SK-N-SH treated with all-trans-retinoic acid at 6 μM for 48 hours (cell line): Measurements from ENCODE around the gene RALGPS1.

Experiments
- ESRRG ChIP-seq: fragments of 250-450 bp; sonication (Bioruptor Pico); IDR thresholded peaks from 2 replicates; pipeline ENCODE4 v1.6.1; 2021; ENCODE audit warnings: mild to moderate bottlenecking
- GLIS3 ChIP-seq: fragments of 250-450 bp; sonication (Bioruptor Pico); IDR thresholded peaks from 2 replicates; pipeline ENCODE4 v1.5.0; 2020; ENCODE audit warnings: mild to moderate bottlenecking, moderate library complexity
- ISL1 ChIP-seq: fragments of 250-450 bp; sonication (Bioruptor Pico); IDR thresholded peaks from 2 replicates; pipeline ENCODE4 v2.1.2; 2022; ENCODE audit warnings: mild to moderate bottlenecking, moderate library complexity
- PPARA ChIP-seq: fragments of 250-450 bp; sonication (Bioruptor Pico); IDR thresholded peaks from 2 replicates; pipeline ENCODE4 v1.5.0; 2020; ENCODE audit warnings: mild to moderate bottlenecking, borderline replicate concordance
- SNAI2 ChIP-seq: fragments of 250-450 bp; sonication (Bioruptor Pico); IDR thresholded peaks from 2 replicates; pipeline ENCODE4 v1.5.0; 2020; ENCODE audit warnings: mild to moderate bottlenecking, moderate library complexity
- TOX ChIP-seq: fragments of 250-450 bp; sonication (Bioruptor Pico); IDR thresholded peaks from 2 replicates; pipeline ENCODE4 v1.8.0; 2021; ENCODE audit warnings: mild to moderate bottlenecking, moderate library complexity, borderline replicate concordance
- ZC3H10 ChIP-seq: fragments of 250-450 bp; sonication (Bioruptor Pico); IDR thresholded peaks from 2 replicates; pipeline ENCODE4 v1.5.1; 2021; ENCODE audit warnings: mild to moderate bottlenecking, moderate library complexity
- ZNF70 ChIP-seq: fragments of 450-650 bp; formaldehyde crosslinking; IDR thresholded peaks from 2 replicates; pipeline ENCODE4 v1.5.0; 2020; ENCODE audit warnings: mild to moderate bottlenecking, moderate library complexity
- TF ChIP-seq, protein P1 (sequence below): fragments of 250-450 bp; sonication (Bioruptor Pico); IDR thresholded peaks from 2 replicates; pipeline ENCODE4 v1.5.1; 2020; ENCODE audit warnings: low read depth, mild to moderate bottlenecking, moderate library complexity

DNA sequence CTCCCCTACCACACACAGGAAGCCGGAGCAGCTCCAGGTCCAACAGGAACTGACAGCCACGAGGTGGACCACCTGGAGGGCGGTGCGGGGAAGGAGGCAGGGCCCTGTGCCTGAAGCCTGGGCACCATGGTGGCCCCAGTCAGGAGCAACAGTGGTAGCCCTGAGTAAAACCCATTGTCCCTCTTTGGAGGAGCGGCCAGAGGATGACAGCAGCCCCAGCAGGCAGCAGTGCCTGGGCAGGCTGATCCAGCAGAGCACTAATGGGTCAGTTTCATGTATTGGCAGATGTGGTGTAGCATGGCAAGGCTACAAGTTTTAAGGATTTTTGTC, 302.3 kb downstream of the RALGPS1 start:
- TF ChIP-seq ZNF70 (CRISPR knock-in tag) (no peak), PPARA (no peak), ISL1 (CRISPR knock-in tag) (no peak), GLIS3 (no peak), SNAI2 (no peak), ESRRG (CRISPR knock-in tag) (no peak), ZC3H10 (CRISPR knock-in tag) (no peak), TOX (CRISPR knock-in tag) (no peak)
- TF ChIP-seq, protein P1, sequence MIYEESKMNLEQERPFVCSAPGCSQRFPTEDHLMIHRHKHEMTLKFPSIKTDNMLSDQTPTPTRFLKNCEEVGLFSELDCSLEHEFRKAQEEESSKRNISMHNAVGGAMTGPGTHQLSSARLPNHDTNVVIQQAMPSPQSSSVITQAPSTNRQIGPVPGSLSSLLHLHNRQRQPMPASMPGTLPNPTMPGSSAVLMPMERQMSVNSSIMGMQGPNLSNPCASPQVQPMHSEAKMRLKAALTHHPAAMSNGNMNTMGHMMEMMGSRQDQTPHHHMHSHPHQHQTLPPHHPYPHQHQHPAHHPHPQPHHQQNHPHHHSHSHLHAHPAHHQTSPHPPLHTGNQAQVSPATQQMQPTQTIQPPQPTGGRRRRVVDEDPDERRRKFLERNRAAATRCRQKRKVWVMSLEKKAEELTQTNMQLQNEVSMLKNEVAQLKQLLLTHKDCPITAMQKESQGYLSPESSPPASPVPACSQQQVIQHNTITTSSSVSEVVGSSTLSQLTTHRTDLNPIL (CRISPR knock-in tag), result no peak
